Esophagus squamous epithelium (tissue), 5 donors: ENCODE results near the gene AGMO. TPM values are rescaled to one million over a fixed set of nuclear protein-coding genes. Genes with fewer than 3 reads are reported as not detected.

Source experiments
- DNase-seq: peaks from one replicate; lab custom pipeline; 2025; lab: John Stamatoyannopoulos, UW
- H3K27ac ChIP-seq, 4 donors: fragments of 200-600 bp; sonication (generic); one replicate each; pipeline ENCODE4 v1.5.1; 2016 to 2019; ENCODE audit warnings: mild to moderate bottlenecking in 1 of 4
- H3K27me3 ChIP-seq, 4 donors: fragments of 200-600 bp; sonication (generic); 1 replicate in 3 of 4; 2 replicates in 1 of 4; pipeline versions ENCODE4 v1.5.1 to v1.6.0; 2017 to 2021; ENCODE audit warnings: antibody characterized with exemption in 1 of 4
- H3K36me3 ChIP-seq, 3 donors: fragments of 200-600 bp; sonication (generic); one replicate each; pipeline ENCODE4 v1.5.1; 2016 to 2019
- H3K4me1 ChIP-seq, 3 donors: fragments of 200-600 bp; sonication (generic); one replicate each; pipeline ENCODE4 v1.5.1; 2017 to 2019
- H3K4me3 ChIP-seq, 4 donors: fragments of 200-600 bp; sonication (generic); 1 replicate in 3 of 4; 2 replicates in 1 of 4; pipeline ENCODE4 v1.5.1; 2016 to 2019; ENCODE audit warnings: mild to moderate bottlenecking in 2 of 4, moderate library complexity in 1 of 4
- H3K9me3 ChIP-seq, 3 donors: fragments of 200-600 bp; sonication (generic); one replicate each; pipeline ENCODE4 v1.5.1; 2016 to 2019
- CTCF ChIP-seq, 6 experiments: fragments of 450-650 bp in 4 of 6; fragments of 200-600 bp in 2 of 6; sonication (generic) in 2 of 6; IDR thresholded peaks; one replicate each; pipeline ENCODE4 v1.5.1; 2016 to 2019; ENCODE audit warnings: antibody characterized with exemption in 6 of 6, mild to moderate bottlenecking in 4 of 6, moderate library complexity in 4 of 6
- POLR2A ChIP-seq, 4 donors: fragments of 450-650 bp; IDR thresholded peaks; one replicate each; pipeline ENCODE4 v1.6.1; 2017; ENCODE audit warnings: antibody characterized with exemption in 4 of 4, mild to moderate bottlenecking in 4 of 4, moderate library complexity in 3 of 4
- WGBS, 2 donors: methylation state at CpG; one replicate each; pipeline ENCODE4 v1.1.5; 2018; 5-methylcytosine and 5-hydroxymethylcytosine counted together
- intact Hi-C: fragments of 100-400 bp; cut with DNase I; formaldehyde crosslinking; loops from one replicate; pipeline ENCODE4 v1.15.0; 2022
- total RNA-seq, 4 donors: library from RNA; depleted of rRNA; stranded (reverse); fragments of >200 nt; gene quantifications; one replicate each; pipeline ENCODE4 v1.1.0, GENCODE V29; 2016
- donor health status: DM: yes; HTN: yes; CAD: no.

Gene AGMO
- total RNA-seq, 4 donors from 2014 or later = 0.38 to 0.53 TPM; not detected in 2

- Histone ChIP-seq H3K27me3 (no peaks in the 10 kb centered on the region), H3K36me3 (no peaks in the 10 kb centered on the region), H3K27ac (no peak overlapping the region), H3K4me1 (no peaks in the 10 kb centered on the region), H3K9me3 (peaks cover 0 to 7% (median 2%) of the 10 kb centered on the region in 3 donors), H3K4me3 (no peak overlapping the region)
- no peak for DNase-seq
- intact Hi-C loops = no loop called here
- WGBS, 2 donors = 41 to 46% methylated on average over 3 of the region's 3 CpGs
- TF ChIP-seq CTCF (IDR thresholded peaks at IDR 0.05) (no peak), POLR2A (IDR thresholded peaks at IDR 0.05) (no peak)
Measured at GRCh38 chr7:15581352-15581951, 19.6 kb upstream of the AGMO start.

- TF ChIP-seq CTCF (IDR thresholded peaks at IDR 0.05) = no peak
- no peak for TF ChIP-seq POLR2A (IDR thresholded peaks at IDR 0.05)
- H3K27ac ChIP-seq = no peak overlapping the region
- H3K27me3 ChIP-seq = no peaks in the 10 kb centered on the region
- no peak for DNase-seq
- H3K9me3 ChIP-seq = peaks cover 0 to 7% (median 2%) of the 10 kb centered on the region in 3 donors
- H3K4me1 ChIP-seq = no peaks in the 10 kb centered on the region
- intact Hi-C loops = no loop called here
- WGBS, 2 donors = 75 to 89% methylated on average over 3 of the region's 3 CpGs
- no peak overlapping the region for H3K4me3 ChIP-seq
- no peaks in the 10 kb centered on the region for H3K36me3 ChIP-seq
Measured at GRCh38 chr7:15580604-15581351, 19.0 kb upstream of the AGMO start.

GRCh38 chr7:15577600-15577999 is 15.8 kb upstream of the AGMO start:
- DNase-seq = no peak
- H3K36me3 ChIP-seq = no peaks in the 10 kb centered on the region
- no peaks in the 10 kb centered on the region for H3K27me3 ChIP-seq
- H3K27ac ChIP-seq = no peak overlapping the region
- 84 to 88% methylated on average over 2 of the region's 2 CpGs for WGBS, 2 donors
- intact Hi-C loops = no loop called here
- H3K9me3 ChIP-seq = no peaks in the 10 kb centered on the region
- H3K4me3 ChIP-seq = no peak overlapping the region
- no peaks in the 10 kb centered on the region for H3K4me1 ChIP-seq
- TF ChIP-seq POLR2A (IDR thresholded peaks at IDR 0.05) (no peak), CTCF (IDR thresholded peaks at IDR 0.05) (no peak)

GRCh38 chr7:15571301-15571878 is 9.6 kb upstream of the AGMO start:
- 19 to 21% methylated on average over 3 of the region's 3 CpGs for WGBS, 2 donors
- intact Hi-C loops = no loop called here
- Histone ChIP-seq H3K4me3 (no peak overlapping the region), H3K4me1 (no peaks in the 10 kb centered on the region), H3K9me3 (no peaks in the 10 kb centered on the region), H3K27me3 (no peaks in the 10 kb centered on the region), H3K27ac (no peak overlapping the region), H3K36me3 (no peaks in the 10 kb centered on the region)
- TF ChIP-seq CTCF (IDR thresholded peaks at IDR 0.05) (no peak), POLR2A (IDR thresholded peaks at IDR 0.05) (no peak)
- DNase-seq = no peak

GRCh38 chr7:15567652-15568051 is 5.8 kb upstream of the AGMO start:
- DNase-seq = no peak
- no peak for TF ChIP-seq POLR2A (IDR thresholded peaks at IDR 0.05)
- no peak for TF ChIP-seq CTCF (IDR thresholded peaks at IDR 0.05)
- no peaks in the 10 kb centered on the region for H3K27me3 ChIP-seq
- no peak overlapping the region for H3K4me3 ChIP-seq
- no peaks in the 10 kb centered on the region for H3K36me3 ChIP-seq
- H3K9me3 ChIP-seq = no peaks in the 10 kb centered on the region
- no peak overlapping the region for H3K27ac ChIP-seq
- intact Hi-C loops = no loop called here
- 23 to 28% methylated on average over 2 of the region's 2 CpGs for WGBS, 2 donors
- H3K4me1 ChIP-seq = no peaks in the 10 kb centered on the region
